ENCODE measurements around the gene TRAPPC6A. TPM values are rescaled to one million over a fixed set of nuclear protein-coding genes. Genes with fewer than 3 reads are reported as not detected.
A peak's percentile ranks its signal among the peaks of the same experiment; 100 is the strongest.

The TRAPPC6A gene
- total and polyA plus RNA-seq, 4 donors, result 14.0 to 38.4 (median 26.2) TPM

- H3K27ac ChIP-seq (ENCODE audit: low read depth in 1 of 2, low read length in 1 of 2), result no peak overlapping the region
- 77 to 79% methylated on average over 7 of the region's 7 CpGs for WGBS, 2 donors
- no peak overlapping the region for H3K9ac ChIP-seq (ENCODE audit: insufficient read depth in 1 of 2, low read length in 2 of 2)
- ATAC-seq (ENCODE audit: insufficient read depth, low FRiP score), result no peak
- H3K4me3 ChIP-seq, result no peak overlapping the region
- H3K36me3 ChIP-seq (ENCODE audit: control insufficient read depth in 4 of 4, insufficient read depth in 4 of 4, low read length in 4 of 4), result peaks cover 0 to 3% (median 0%) of the 10 kb centered on the region in 4 donors
- TF ChIP-seq CTCF (IDR thresholded peaks at IDR 0.05; ENCODE audit: control extremely low read depth, extremely low read depth), result no peak
- DNase-seq, result no peak
- H3K27me3 ChIP-seq (ENCODE audit: control insufficient read depth in 3 of 3, insufficient read depth in 3 of 3, low read length in 2 of 3), result no peaks in the 10 kb centered on the region
- H3K9me3 ChIP-seq (ENCODE audit: control insufficient read depth in 4 of 4, insufficient read depth in 3 of 4, low read length in 3 of 4), result no peaks in the 10 kb centered on the region
- H3K4me1 ChIP-seq (ENCODE audit: control insufficient read depth in 5 of 5, insufficient read depth in 5 of 5, low read length in 5 of 5), result peaks cover 0 to 18% (median 7%) of the 10 kb centered on the region in 5 donors
Observed at GRCh38 chr19:45180936-45181335, 2.9 kb upstream of the TRAPPC6A start.

GRCh38 chr19:45179892-45180370 is 1.9 kb upstream of the TRAPPC6A start:
- WGBS, 2 donors, result 63 to 67% methylated on average over 9 of the region's 9 CpGs
- Histone ChIP-seq H3K36me3 (ENCODE audit: control insufficient read depth in 4 of 4, insufficient read depth in 4 of 4, low read length in 4 of 4) (peaks cover 0 to 3% (median 0%) of the 10 kb centered on the region in 4 donors), H3K27ac (ENCODE audit: low read depth in 1 of 2, low read length in 1 of 2) (peak overlapping the region in 1 of 2 donors; percentile 94), H3K27me3 (ENCODE audit: control insufficient read depth in 3 of 3, insufficient read depth in 3 of 3, low read length in 2 of 3) (no peaks in the 10 kb centered on the region), H3K4me3 (peak overlapping the region; percentile 72), H3K9ac (ENCODE audit: insufficient read depth in 1 of 2, low read length in 2 of 2) (no peak overlapping the region), H3K4me1 (ENCODE audit: control insufficient read depth in 5 of 5, insufficient read depth in 5 of 5, low read length in 5 of 5) (peaks cover 0 to 18% (median 7%) of the 10 kb centered on the region in 5 donors), H3K9me3 (ENCODE audit: control insufficient read depth in 4 of 4, insufficient read depth in 3 of 4, low read length in 3 of 4) (no peaks in the 10 kb centered on the region)
- DNase-seq (no peak), ATAC-seq (ENCODE audit: insufficient read depth, low FRiP score) (no peak)
- no peak for TF ChIP-seq CTCF (IDR thresholded peaks at IDR 0.05; ENCODE audit: control extremely low read depth, extremely low read depth)

- Histone ChIP-seq H3K27ac (ENCODE audit: low read depth in 1 of 2, low read length in 1 of 2) (peak overlapping the region; percentile 83 to 94), H3K4me3 (peak overlapping the region; percentile 72), H3K27me3 (ENCODE audit: control insufficient read depth in 3 of 3, insufficient read depth in 3 of 3, low read length in 2 of 3) (no peaks in the 10 kb centered on the region), H3K9ac (ENCODE audit: insufficient read depth in 1 of 2, low read length in 2 of 2) (no peak overlapping the region), H3K4me1 (ENCODE audit: control insufficient read depth in 5 of 5, insufficient read depth in 5 of 5, low read length in 5 of 5) (peaks cover 0 to 18% (median 7%) of the 10 kb centered on the region in 5 donors), H3K9me3 (ENCODE audit: control insufficient read depth in 4 of 4, insufficient read depth in 3 of 4, low read length in 3 of 4) (no peaks in the 10 kb centered on the region), H3K36me3 (ENCODE audit: control insufficient read depth in 4 of 4, insufficient read depth in 4 of 4, low read length in 4 of 4) (peaks cover 0 to 3% (median 0%) of the 10 kb centered on the region in 4 donors)
- no peak for TF ChIP-seq CTCF (IDR thresholded peaks at IDR 0.05; ENCODE audit: control extremely low read depth, extremely low read depth)
- peak in 2 of 3 donors; percentile 9 to 29 for DNase-seq
- no peak for ATAC-seq (ENCODE audit: insufficient read depth, low FRiP score)
- 2% methylated on average over 57 to 97 of the region's 97 CpGs for WGBS, 2 donors
Observed at GRCh38 chr19:45179072-45179891, 1.2 kb upstream of the TRAPPC6A start.
